Measurements from ENCODE around the gene TNKS1BP1. TPM values are rescaled to one million over a fixed set of nuclear protein-coding genes. Genes with fewer than 3 reads are reported as not detected.

Gene TNKS1BP1
- total RNA-seq, 2 donors from 2014 or later = 3.0 to 3.2 TPM

- Mint-ChIP-seq H3K27ac (no peak overlapping the region), H3K27me3 (peaks cover 30 to 46% of the 10 kb centered on the region in 2 donors), H3K4me3 (no peak overlapping the region)
These were observed 48.4 kb downstream of the TNKS1BP1 start for GRCh38 chr11:57276169-57276970.

GRCh38 chr11:57275582-57275981 is 49.2 kb downstream of the TNKS1BP1 start:
- no peak for ATAC-seq
- Mint-ChIP-seq H3K27me3 (peaks cover 30 to 46% of the 10 kb centered on the region in 2 donors), H3K4me3 (no peak overlapping the region), H3K4me1 (ENCODE audit: low read depth in 2 of 2) (peaks cover 4 to 5% of the 10 kb centered on the region in 2 donors), H3K36me3 (no peaks in the 10 kb centered on the region), H3K9me3 (peaks cover 3% of the 10 kb centered on the region), H3K27ac (no peak overlapping the region)
- DNase-seq (ENCODE audit: low spot score) = no peak

More at GRCh38 chr11:57276169-57276970, 48.4 kb downstream of the TNKS1BP1 start:
- H3K9me3 Mint-ChIP-seq = peaks cover 3% of the 10 kb centered on the region
- peaks cover 4 to 5% of the 10 kb centered on the region in 2 donors for H3K4me1 Mint-ChIP-seq (ENCODE audit: low read depth in 2 of 2)
- ATAC-seq = no peak
- H3K36me3 Mint-ChIP-seq = no peaks in the 10 kb centered on the region
- no peak for DNase-seq (ENCODE audit: low spot score)

- peaks cover 30 to 46% of the 10 kb centered on the region in 2 donors for H3K27me3 Mint-ChIP-seq
- peaks cover 3% of the 10 kb centered on the region for H3K9me3 Mint-ChIP-seq
- no peak for DNase-seq (ENCODE audit: low spot score)
- H3K27ac Mint-ChIP-seq = no peak overlapping the region
- peaks cover 4 to 5% of the 10 kb centered on the region in 2 donors for H3K4me1 Mint-ChIP-seq (ENCODE audit: low read depth in 2 of 2)
- no peaks in the 10 kb centered on the region for H3K36me3 Mint-ChIP-seq
- no peak for ATAC-seq
- no peak overlapping the region for H3K4me3 Mint-ChIP-seq
These were observed 49.8 kb downstream of the TNKS1BP1 start for GRCh38 chr11:57274904-57275498.

- DNase-seq (ENCODE audit: low spot score) (no peak), ATAC-seq (no peak)
- Mint-ChIP-seq H3K4me1 (ENCODE audit: low read depth in 2 of 2) (peaks cover 4 to 5% of the 10 kb centered on the region in 2 donors), H3K27ac (no peak overlapping the region), H3K27me3 (peaks cover 26 to 39% of the 10 kb centered on the region in 2 donors), H3K9me3 (peaks cover 3% of the 10 kb centered on the region), H3K4me3 (no peak overlapping the region), H3K36me3 (no peaks in the 10 kb centered on the region)
These were observed 51.2 kb downstream of the TNKS1BP1 start for GRCh38 chr11:57273448-57274058.

GRCh38 chr11:57269571-57270021 is 55.2 kb downstream of the TNKS1BP1 start:
- H3K27me3 Mint-ChIP-seq = peaks cover 8 to 21% of the 10 kb centered on the region in 2 donors

GRCh38 chr11:57266157-57266556 is 58.6 kb downstream of the TNKS1BP1 start:
- peaks cover 5% of the 10 kb centered on the region for H3K9me3 Mint-ChIP-seq
- ATAC-seq = no peak
- no peak overlapping the region for H3K27ac Mint-ChIP-seq
- peaks cover 0 to 2% of the 10 kb centered on the region in 2 donors for H3K4me1 Mint-ChIP-seq (ENCODE audit: low read depth in 2 of 2)
- H3K27me3 Mint-ChIP-seq = peaks cover 21 to 22% of the 10 kb centered on the region in 2 donors
- H3K36me3 Mint-ChIP-seq = no peaks in the 10 kb centered on the region
- H3K4me3 Mint-ChIP-seq = no peak overlapping the region
- DNase-seq (ENCODE audit: low spot score) = no peak

More at GRCh38 chr11:57269571-57270021, 55.2 kb downstream of the TNKS1BP1 start:
- Mint-ChIP-seq H3K9me3 (peaks cover 8% of the 10 kb centered on the region), H3K4me3 (no peak overlapping the region), H3K36me3 (no peaks in the 10 kb centered on the region), H3K4me1 (ENCODE audit: low read depth in 2 of 2) (no peaks in the 10 kb centered on the region), H3K27ac (no peak overlapping the region)
- ATAC-seq (no peak), DNase-seq (ENCODE audit: low spot score) (no peak)

GRCh38 chr11:57263351-57263750 is 61.4 kb downstream of the TNKS1BP1 start:
- H3K4me3 Mint-ChIP-seq = no peak overlapping the region
- ATAC-seq = no peak
- DNase-seq (ENCODE audit: low spot score) = no peak
- no peak overlapping the region for H3K27ac Mint-ChIP-seq
- peaks cover 5% of the 10 kb centered on the region for H3K9me3 Mint-ChIP-seq
- peaks cover 0 to 2% of the 10 kb centered on the region in 2 donors for H3K4me1 Mint-ChIP-seq (ENCODE audit: low read depth in 2 of 2)
- no peaks in the 10 kb centered on the region for H3K36me3 Mint-ChIP-seq
- peaks cover 19 to 21% of the 10 kb centered on the region in 2 donors for H3K27me3 Mint-ChIP-seq

GRCh38 chr11:57262157-57262556 is 62.6 kb downstream of the TNKS1BP1 start:
- Mint-ChIP-seq H3K4me1 (ENCODE audit: low read depth in 2 of 2) (peaks cover 0 to 2% of the 10 kb centered on the region in 2 donors), H3K27ac (no peak overlapping the region), H3K36me3 (no peaks in the 10 kb centered on the region), H3K27me3 (peaks cover 12 to 21% of the 10 kb centered on the region in 2 donors), H3K4me3 (no peak overlapping the region), H3K9me3 (peaks cover under 1% of the 10 kb centered on the region)
- DNase-seq (ENCODE audit: low spot score) (no peak), ATAC-seq (no peak)

- Mint-ChIP-seq H3K4me3 (no peak overlapping the region), H3K9me3 (no peaks in the 10 kb centered on the region), H3K36me3 (no peaks in the 10 kb centered on the region), H3K4me1 (ENCODE audit: low read depth in 2 of 2) (peaks cover 0 to 2% of the 10 kb centered on the region in 2 donors), H3K27me3 (peaks cover 12 to 27% of the 10 kb centered on the region in 2 donors), H3K27ac (no peak overlapping the region)
- ATAC-seq = no peak
- no peak for DNase-seq (ENCODE audit: low spot score)
These were observed 63.6 kb downstream of the TNKS1BP1 start for GRCh38 chr11:57260937-57261783.

GRCh38 chr11:57256119-57256518 is 68.6 kb downstream of the TNKS1BP1 start:
- Mint-ChIP-seq H3K4me1 (ENCODE audit: low read depth in 2 of 2) (no peaks in the 10 kb centered on the region), H3K9me3 (no peaks in the 10 kb centered on the region), H3K36me3 (no peaks in the 10 kb centered on the region), H3K27ac (no peak overlapping the region), H3K4me3 (no peak overlapping the region), H3K27me3 (peaks cover 19 to 49% of the 10 kb centered on the region in 2 donors)
- DNase-seq (ENCODE audit: low spot score) (no peak), ATAC-seq (no peak)

- ATAC-seq = no peak
- no peak for DNase-seq (ENCODE audit: low spot score)
- Mint-ChIP-seq H3K4me1 (ENCODE audit: low read depth in 2 of 2) (no peaks in the 10 kb centered on the region), H3K9me3 (no peaks in the 10 kb centered on the region), H3K27me3 (peaks cover 22 to 54% of the 10 kb centered on the region in 2 donors), H3K27ac (no peak overlapping the region), H3K36me3 (no peaks in the 10 kb centered on the region), H3K4me3 (no peak overlapping the region)
These were observed 69.1 kb downstream of the TNKS1BP1 start for GRCh38 chr11:57255618-57256017.

GRCh38 chr11:57254631-57255030 is 70.1 kb downstream of the TNKS1BP1 start:
- no peak for DNase-seq (ENCODE audit: low spot score)
- H3K4me1 Mint-ChIP-seq (ENCODE audit: low read depth in 2 of 2) = no peaks in the 10 kb centered on the region
- no peak overlapping the region for H3K27ac Mint-ChIP-seq
- no peaks in the 10 kb centered on the region for H3K36me3 Mint-ChIP-seq
- no peaks in the 10 kb centered on the region for H3K9me3 Mint-ChIP-seq
- peaks cover 22 to 56% of the 10 kb centered on the region in 2 donors for H3K27me3 Mint-ChIP-seq
- no peak for ATAC-seq
- H3K4me3 Mint-ChIP-seq = no peak overlapping the region

- no peaks in the 10 kb centered on the region for H3K9me3 Mint-ChIP-seq
- DNase-seq (ENCODE audit: low spot score) (no peak), ATAC-seq (no peak)
- H3K27me3 Mint-ChIP-seq = peaks cover 26 to 54% of the 10 kb centered on the region in 2 donors
- H3K4me3 Mint-ChIP-seq = no peak overlapping the region
- no peaks in the 10 kb centered on the region for H3K36me3 Mint-ChIP-seq
- no peak overlapping the region for H3K27ac Mint-ChIP-seq
- H3K4me1 Mint-ChIP-seq (ENCODE audit: low read depth in 2 of 2) = no peaks in the 10 kb centered on the region
These were observed 73.2 kb downstream of the TNKS1BP1 start for GRCh38 chr11:57251491-57252104.
